Measurements from ENCODE around the gene CLASP1.

Gene CLASP1

DNA sequence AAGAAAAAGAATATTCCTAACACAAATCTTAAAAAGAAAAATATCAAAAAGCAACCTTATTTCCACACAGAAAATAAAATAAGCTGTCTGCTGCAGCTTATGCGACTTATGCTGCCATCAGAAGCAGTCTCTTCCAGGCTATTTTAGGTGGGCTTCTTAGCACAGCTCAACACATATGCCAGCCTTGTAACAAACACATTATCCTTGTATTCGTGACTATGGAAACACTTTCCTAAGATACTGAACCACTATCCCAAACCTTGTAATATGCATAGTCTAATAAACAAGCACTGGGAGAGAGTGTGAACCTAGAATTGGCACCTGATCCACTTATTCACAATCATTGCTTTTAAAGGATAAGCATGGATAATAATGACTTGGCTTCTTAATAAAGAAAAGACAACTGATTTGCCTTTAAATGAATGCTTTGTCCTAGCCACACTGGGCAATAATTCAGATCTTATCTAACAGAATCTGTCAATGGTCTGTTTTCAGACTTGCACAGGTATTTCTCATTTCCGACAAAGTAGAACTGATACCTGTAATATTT lies 158.6 kb downstream of the CLASP1 start:
- no peak overlapping the region for H3K4me3 ChIP-seq (replicated peaks; ENCODE audit: insufficient read depth, low read length)
- no peak for DNase-seq (ENCODE audit: low read depth in 1 of 2, low spot score in 1 of 2)
- no peak for TF ChIP-seq GABPA (IDR thresholded peaks at IDR 0.05; ENCODE audit: low read depth)
- TF ChIP-seq, protein P1, sequence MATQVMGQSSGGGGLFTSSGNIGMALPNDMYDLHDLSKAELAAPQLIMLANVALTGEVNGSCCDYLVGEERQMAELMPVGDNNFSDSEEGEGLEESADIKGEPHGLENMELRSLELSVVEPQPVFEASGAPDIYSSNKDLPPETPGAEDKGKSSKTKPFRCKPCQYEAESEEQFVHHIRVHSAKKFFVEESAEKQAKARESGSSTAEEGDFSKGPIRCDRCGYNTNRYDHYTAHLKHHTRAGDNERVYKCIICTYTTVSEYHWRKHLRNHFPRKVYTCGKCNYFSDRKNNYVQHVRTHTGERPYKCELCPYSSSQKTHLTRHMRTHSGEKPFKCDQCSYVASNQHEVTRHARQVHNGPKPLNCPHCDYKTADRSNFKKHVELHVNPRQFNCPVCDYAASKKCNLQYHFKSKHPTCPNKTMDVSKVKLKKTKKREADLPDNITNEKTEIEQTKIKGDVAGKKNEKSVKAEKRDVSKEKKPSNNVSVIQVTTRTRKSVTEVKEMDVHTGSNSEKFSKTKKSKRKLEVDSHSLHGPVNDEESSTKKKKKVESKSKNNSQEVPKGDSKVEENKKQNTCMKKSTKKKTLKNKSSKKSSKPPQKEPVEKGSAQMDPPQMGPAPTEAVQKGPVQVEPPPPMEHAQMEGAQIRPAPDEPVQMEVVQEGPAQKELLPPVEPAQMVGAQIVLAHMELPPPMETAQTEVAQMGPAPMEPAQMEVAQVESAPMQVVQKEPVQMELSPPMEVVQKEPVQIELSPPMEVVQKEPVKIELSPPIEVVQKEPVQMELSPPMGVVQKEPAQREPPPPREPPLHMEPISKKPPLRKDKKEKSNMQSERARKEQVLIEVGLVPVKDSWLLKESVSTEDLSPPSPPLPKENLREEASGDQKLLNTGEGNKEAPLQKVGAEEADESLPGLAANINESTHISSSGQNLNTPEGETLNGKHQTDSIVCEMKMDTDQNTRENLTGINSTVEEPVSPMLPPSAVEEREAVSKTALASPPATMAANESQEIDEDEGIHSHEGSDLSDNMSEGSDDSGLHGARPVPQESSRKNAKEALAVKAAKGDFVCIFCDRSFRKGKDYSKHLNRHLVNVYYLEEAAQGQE (IDR thresholded peaks at IDR 0.05; ENCODE audit: insufficient replicate concordance, low read depth) = no peak
- no peak for TF ChIP-seq SPI1 (IDR thresholded peaks at IDR 0.05; ENCODE audit: borderline replicate concordance, low read depth)
- TF ChIP-seq, protein P2, sequence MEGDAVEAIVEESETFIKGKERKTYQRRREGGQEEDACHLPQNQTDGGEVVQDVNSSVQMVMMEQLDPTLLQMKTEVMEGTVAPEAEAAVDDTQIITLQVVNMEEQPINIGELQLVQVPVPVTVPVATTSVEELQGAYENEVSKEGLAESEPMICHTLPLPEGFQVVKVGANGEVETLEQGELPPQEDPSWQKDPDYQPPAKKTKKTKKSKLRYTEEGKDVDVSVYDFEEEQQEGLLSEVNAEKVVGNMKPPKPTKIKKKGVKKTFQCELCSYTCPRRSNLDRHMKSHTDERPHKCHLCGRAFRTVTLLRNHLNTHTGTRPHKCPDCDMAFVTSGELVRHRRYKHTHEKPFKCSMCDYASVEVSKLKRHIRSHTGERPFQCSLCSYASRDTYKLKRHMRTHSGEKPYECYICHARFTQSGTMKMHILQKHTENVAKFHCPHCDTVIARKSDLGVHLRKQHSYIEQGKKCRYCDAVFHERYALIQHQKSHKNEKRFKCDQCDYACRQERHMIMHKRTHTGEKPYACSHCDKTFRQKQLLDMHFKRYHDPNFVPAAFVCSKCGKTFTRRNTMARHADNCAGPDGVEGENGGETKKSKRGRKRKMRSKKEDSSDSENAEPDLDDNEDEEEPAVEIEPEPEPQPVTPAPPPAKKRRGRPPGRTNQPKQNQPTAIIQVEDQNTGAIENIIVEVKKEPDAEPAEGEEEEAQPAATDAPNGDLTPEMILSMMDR (IDR thresholded peaks at IDR 0.05; ENCODE audit: insufficient read depth, low read length) = no peak
- no peak for TF ChIP-seq POLR2AphosphoS5 (IDR thresholded peaks at IDR 0.05; ENCODE audit: low read depth)
- no peak overlapping the region for H3K27ac ChIP-seq (replicated peaks)
- H3K27me3 ChIP-seq (ENCODE audit: insufficient read depth, poor library complexity, severe bottlenecking) = no peaks in the 10 kb centered on the region

DNA sequence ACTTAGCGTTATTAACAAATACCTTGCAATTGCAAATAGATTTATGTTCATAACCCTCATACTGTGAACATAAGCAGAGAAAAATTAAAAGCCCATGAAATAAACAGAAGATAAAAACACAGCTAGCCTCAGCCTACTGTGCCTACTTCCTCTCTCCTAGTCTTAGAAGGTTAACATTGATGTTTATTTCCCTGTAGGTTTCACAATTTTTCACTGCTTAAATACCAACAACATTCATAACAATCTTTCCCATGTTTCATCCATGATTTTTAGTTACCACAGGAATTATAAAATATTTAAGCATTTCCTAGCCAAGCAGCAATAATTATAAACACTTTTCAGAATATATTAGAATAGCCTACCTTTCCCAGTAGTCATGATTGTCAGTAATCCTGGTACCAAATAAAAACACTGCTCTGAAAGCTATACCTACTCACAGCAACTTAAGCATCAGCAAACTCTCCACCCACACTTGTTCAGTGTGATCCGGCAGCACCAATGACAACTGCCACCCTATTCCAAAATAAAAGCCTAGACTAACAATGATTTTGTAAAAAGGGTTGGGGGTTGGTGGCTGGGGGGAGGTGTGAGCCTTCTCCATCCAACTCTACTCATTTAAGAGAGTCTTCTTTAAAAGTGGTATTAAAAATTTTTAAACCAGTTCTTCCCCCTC lies 159.2 kb downstream of the CLASP1 start:
- no peak overlapping the region for H3K4me3 ChIP-seq (replicated peaks; ENCODE audit: insufficient read depth, low read length)
- H3K27me3 ChIP-seq (ENCODE audit: insufficient read depth, poor library complexity, severe bottlenecking) = no peaks in the 10 kb centered on the region
- no peak overlapping the region for H3K27ac ChIP-seq (replicated peaks)
- DNase-seq (ENCODE audit: low read depth in 1 of 2, low spot score in 1 of 2) = no peak
- TF ChIP-seq GABPA (IDR thresholded peaks at IDR 0.05; ENCODE audit: low read depth) = no peak
- peak; percentile 62 for TF ChIP-seq SPI1 (IDR thresholded peaks at IDR 0.05; ENCODE audit: borderline replicate concordance, low read depth)

DNA sequence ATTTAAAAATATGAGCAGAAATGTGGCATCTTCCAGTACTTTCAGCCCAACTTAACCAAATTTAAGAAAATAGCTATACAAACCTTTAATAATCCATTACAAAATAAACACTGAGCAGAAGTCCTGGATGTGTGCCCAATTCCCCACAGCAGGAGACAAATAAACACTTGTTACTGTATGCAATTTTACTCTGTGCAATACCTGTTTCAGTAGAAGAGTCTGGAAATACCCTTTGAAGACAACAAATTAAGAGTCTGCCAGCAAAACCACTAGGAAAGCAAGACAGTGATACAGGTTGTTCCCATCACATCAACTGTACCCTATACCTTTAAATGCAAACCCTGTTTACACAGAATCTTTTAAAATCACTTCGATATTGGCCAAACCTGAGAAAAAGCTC lies 160.0 kb downstream of the CLASP1 start:
- H3K27me3 ChIP-seq (ENCODE audit: insufficient read depth, poor library complexity, severe bottlenecking) = no peaks in the 10 kb centered on the region
- no peak for TF ChIP-seq SPI1 (IDR thresholded peaks at IDR 0.05; ENCODE audit: borderline replicate concordance, low read depth)
- TF ChIP-seq GABPA (IDR thresholded peaks at IDR 0.05; ENCODE audit: low read depth) = no peak
- no peak for TF ChIP-seq POLR2AphosphoS5 (IDR thresholded peaks at IDR 0.05; ENCODE audit: low read depth)
- TF ChIP-seq, protein P2 (IDR thresholded peaks at IDR 0.05; ENCODE audit: insufficient read depth, low read length) = no peak
- TF ChIP-seq, protein P1 (IDR thresholded peaks at IDR 0.05; ENCODE audit: insufficient replicate concordance, low read depth) = no peak
- no peak overlapping the region for H3K27ac ChIP-seq (replicated peaks)
- DNase-seq (ENCODE audit: low read depth in 1 of 2, low spot score in 1 of 2) = no peak
- H3K4me3 ChIP-seq (replicated peaks; ENCODE audit: insufficient read depth, low read length) = no peak overlapping the region

DNA sequence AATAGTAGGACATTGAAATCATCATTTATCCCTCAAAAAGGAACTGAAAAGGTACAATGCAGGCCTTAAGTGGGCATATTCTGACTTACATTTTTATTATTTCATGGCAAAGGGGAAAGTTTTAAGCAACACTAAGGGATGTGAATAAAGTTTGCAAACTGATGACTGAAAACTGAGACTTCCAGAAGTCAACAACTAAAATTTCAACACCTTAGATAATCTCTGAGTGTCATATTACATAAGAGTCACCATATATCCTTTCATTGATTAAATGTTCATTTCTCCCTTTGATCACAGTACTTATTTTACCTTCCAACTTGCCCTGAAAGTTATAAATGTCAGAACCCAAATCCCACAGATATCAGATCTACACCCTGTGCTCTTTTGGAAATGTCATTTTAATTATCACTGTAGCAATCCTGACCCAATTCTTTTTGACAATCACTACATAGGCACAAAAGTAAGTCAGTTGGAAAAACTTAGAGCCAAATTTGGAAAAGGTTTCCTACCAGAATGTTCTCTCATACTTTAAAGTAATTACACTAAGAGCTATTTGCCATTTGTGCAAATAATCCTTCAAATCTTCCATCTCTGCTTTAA lies 163.0 kb downstream of the CLASP1 start:
- Histone ChIP-seq H3K27me3 (ENCODE audit: insufficient read depth, poor library complexity, severe bottlenecking) (no peaks in the 10 kb centered on the region), H3K27ac (replicated peaks) (no peak overlapping the region), H3K4me3 (replicated peaks; ENCODE audit: insufficient read depth, low read length) (no peak overlapping the region)
- DNase-seq (ENCODE audit: low read depth in 1 of 2, low spot score in 1 of 2) = no peak
- no peak for TF ChIP-seq POLR2AphosphoS5 (IDR thresholded peaks at IDR 0.05; ENCODE audit: low read depth)
- no peak for TF ChIP-seq SPI1 (IDR thresholded peaks at IDR 0.05; ENCODE audit: borderline replicate concordance, low read depth)

Measured in HL-60 (cell line).